NB4 (cell line): ENCODE results near the gene TM9SF2.

Experiments
- CTCF ChIP-seq: IDR thresholded peaks from one replicate; pipeline ENCODE4 v1.5.1; 2012; ENCODE audit warnings: low read depth, low read length
- POLR2A ChIP-seq: IDR thresholded peaks from 2 replicates; pipeline ENCODE4 v1.6.1; 2011; ENCODE audit warnings: mild to moderate bottlenecking; ENCODE audit not compliant: insufficient read length; ENCODE audit errors: extremely low read depth
- TF ChIP-seq, protein P1 (sequence below): IDR thresholded peaks from 2 replicates; pipeline ENCODE4 v1.6.1; 2011; ENCODE audit warnings: low read depth, low read length

GRCh38 chr13:99465454-99465853 is 35.8 kb upstream of the TM9SF2 start:
- TF ChIP-seq CTCF (no peak), POLR2A (no peak)
- TF ChIP-seq, protein P1, sequence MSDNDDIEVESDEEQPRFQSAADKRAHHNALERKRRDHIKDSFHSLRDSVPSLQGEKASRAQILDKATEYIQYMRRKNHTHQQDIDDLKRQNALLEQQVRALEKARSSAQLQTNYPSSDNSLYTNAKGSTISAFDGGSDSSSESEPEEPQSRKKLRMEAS = no peak
